ENCODE results near the gene RSU1.

DNA sequence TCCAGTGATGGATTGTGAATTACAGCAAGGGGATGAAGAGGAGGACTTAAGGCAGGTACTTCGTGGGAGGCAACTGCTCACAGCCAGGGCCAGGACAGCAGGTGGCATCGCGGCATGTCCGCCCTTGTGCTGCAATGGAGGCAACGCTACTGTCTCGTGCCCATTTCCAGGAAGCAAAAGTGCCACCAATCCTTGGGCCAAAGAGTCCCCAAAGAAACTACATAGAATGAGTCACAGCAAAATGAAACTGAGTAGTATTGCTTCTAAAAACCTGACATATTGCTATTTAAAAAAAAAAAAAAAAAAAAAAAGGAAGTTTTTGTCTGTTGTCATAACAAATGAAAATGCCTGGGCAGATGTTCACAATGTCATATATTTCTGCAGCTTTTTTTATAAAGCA is 46.6 kb downstream of the RSU1 start:
- TF ChIP-seq CTCF (conservative IDR thresholded peaks at IDR 0.05 in 1 of 2, IDR thresholded peaks at IDR 0.05 in 1 of 2; ENCODE audit: low read depth in 1 of 2, low read length in 2 of 2) (no peak), EZH2 (IDR thresholded peaks at IDR 0.05; ENCODE audit: low read length, missing control alignments) (no peak)
